ENCODE results near the gene ZNF98. TPM values are rescaled to one million over a fixed set of nuclear protein-coding genes. Genes with fewer than 3 reads are reported as not detected.

The ZNF98 gene
- total RNA-seq, result not detected in 2 replicates

GRCh38 chr19:22422211-22422610 is at the start of gene ZNF98:
Gene ZNF98, minus strand, starts transcription at chr19:22422346. Its CDS starts 122 bp downstream, at chr19:22422224.

Small RNAs within 50 kb of the gene (small RNA-seq; reads per million reads assigned to genes)
- not detected for gene AC011494.1

Other genes starting within 250 kb of the ZNF98 start
- under 0.01 and 0.14 TPM in 2 replicates for gene ZNF676, start 225.4 kb downstream of the ZNF98 start, total RNA-seq
- not detected in 2 replicates for gene ZNF729, start 135.9 kb downstream of the ZNF98 start, total RNA-seq
- 0.27 and 0.36 TPM in 2 replicates for gene ZNF492, start 212.0 kb upstream of the ZNF98 start, total RNA-seq